Measurements from ENCODE around the gene SPATS2. TPM values are rescaled to one million over a fixed set of nuclear protein-coding genes. Genes with fewer than 3 reads are reported as not detected.

SPATS2 gene
- total RNA-seq, 1 experiment from 2014 or later: 74.2 TPM

DNA sequence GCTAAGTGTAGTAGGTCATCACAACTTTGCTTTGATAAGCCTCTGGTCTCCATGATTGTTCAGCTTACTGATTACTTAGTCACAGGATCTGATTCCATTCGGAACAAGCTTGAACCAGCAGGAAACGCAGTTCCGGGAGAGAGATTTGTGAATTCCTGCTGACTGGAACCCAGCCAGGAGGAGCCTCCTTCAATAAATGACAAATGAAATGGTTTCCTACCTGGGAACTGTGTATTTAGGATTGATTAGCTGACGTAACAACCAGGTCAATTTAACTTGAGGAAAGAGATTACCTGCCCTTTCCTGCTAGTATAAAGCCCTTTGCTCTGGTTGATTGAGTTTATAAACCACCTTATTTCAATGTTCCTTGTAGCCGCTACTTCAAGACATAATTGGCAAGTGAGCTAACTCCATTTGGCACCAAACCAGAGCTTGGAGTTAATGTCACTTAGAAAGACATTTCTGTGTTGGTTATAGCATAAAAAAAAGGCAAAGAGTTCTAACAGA, 136.5 kb downstream of the SPATS2 start (continued):
- TF ChIP-seq, protein P1, sequence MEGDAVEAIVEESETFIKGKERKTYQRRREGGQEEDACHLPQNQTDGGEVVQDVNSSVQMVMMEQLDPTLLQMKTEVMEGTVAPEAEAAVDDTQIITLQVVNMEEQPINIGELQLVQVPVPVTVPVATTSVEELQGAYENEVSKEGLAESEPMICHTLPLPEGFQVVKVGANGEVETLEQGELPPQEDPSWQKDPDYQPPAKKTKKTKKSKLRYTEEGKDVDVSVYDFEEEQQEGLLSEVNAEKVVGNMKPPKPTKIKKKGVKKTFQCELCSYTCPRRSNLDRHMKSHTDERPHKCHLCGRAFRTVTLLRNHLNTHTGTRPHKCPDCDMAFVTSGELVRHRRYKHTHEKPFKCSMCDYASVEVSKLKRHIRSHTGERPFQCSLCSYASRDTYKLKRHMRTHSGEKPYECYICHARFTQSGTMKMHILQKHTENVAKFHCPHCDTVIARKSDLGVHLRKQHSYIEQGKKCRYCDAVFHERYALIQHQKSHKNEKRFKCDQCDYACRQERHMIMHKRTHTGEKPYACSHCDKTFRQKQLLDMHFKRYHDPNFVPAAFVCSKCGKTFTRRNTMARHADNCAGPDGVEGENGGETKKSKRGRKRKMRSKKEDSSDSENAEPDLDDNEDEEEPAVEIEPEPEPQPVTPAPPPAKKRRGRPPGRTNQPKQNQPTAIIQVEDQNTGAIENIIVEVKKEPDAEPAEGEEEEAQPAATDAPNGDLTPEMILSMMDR (IDR thresholded peaks at IDR 0.05 in 2 of 3, conservative IDR thresholded peaks at IDR 0.05 in 1 of 3; ENCODE audit: borderline replicate concordance in 1 of 3, insufficient read depth in 1 of 3, low read depth in 2 of 3, low read length in 2 of 3): no peak

GRCh38 chr12:49505672-49506071, 138.4 kb downstream of the SPATS2 start:
- no peak for TF ChIP-seq YY1 (IDR thresholded peaks at IDR 0.05; ENCODE audit: extremely low read depth, insufficient replicate concordance, low read depth, low read length)
- no peak for TF ChIP-seq EZH2phosphoT487 (IDR thresholded peaks at IDR 0.05; ENCODE audit: borderline replicate concordance)
- TF ChIP-seq ZFX (IDR thresholded peaks at IDR 0.05): no peak
- TF ChIP-seq ELF1 (IDR thresholded peaks at IDR 0.05; ENCODE audit: borderline replicate concordance, low read depth): no peak
- no peak for TF ChIP-seq EZH2 (IDR thresholded peaks at IDR 0.05)
- no peak for TF ChIP-seq TCF7L2 (IDR thresholded peaks at IDR 0.05; ENCODE audit: borderline replicate concordance, extremely low read depth, insufficient read depth, insufficient read length)
- TF ChIP-seq, protein P2, sequence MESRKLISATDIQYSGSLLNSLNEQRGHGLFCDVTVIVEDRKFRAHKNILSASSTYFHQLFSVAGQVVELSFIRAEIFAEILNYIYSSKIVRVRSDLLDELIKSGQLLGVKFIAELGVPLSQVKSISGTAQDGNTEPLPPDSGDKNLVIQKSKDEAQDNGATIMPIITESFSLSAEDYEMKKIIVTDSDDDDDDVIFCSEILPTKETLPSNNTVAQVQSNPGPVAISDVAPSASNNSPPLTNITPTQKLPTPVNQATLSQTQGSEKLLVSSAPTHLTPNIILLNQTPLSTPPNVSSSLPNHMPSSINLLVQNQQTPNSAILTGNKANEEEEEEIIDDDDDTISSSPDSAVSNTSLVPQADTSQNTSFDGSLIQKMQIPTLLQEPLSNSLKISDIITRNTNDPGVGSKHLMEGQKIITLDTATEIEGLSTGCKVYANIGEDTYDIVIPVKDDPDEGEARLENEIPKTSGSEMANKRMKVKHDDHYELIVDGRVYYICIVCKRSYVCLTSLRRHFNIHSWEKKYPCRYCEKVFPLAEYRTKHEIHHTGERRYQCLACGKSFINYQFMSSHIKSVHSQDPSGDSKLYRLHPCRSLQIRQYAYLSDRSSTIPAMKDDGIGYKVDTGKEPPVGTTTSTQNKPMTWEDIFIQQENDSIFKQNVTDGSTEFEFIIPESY (IDR thresholded peaks at IDR 0.05; ENCODE audit: extremely low read depth, insufficient replicate concordance, low read length): no peak
- Histone ChIP-seq H3K4me3 (replicated peaks in 1 of 2; ENCODE audit: low read depth in 1 of 2, low read length in 2 of 2) (no peak overlapping the region), H3K36me3 (ENCODE audit: control insufficient read depth in 1 of 2, insufficient read depth in 2 of 2, low read length in 2 of 2) (peaks cover 0 to 17% of the 10 kb centered on the region in 2 experiments; a peak in 2 of 4 replicates), H3K27me3 (ENCODE audit: insufficient read depth, low read length) (no peaks in the 10 kb centered on the region), H3K9ac (ENCODE audit: low read length) (no peak overlapping the region), H3K9me3 (ENCODE audit: control insufficient read depth in 1 of 2, insufficient read depth in 1 of 2, low read depth in 1 of 2, low read length in 2 of 2) (no peaks in the 10 kb centered on the region), H3K4me1 (ENCODE audit: control insufficient read depth in 1 of 2, insufficient read depth in 2 of 2, low read length in 2 of 2) (peaks cover 91 to 98% of the 10 kb centered on the region in 2 experiments), H4K20me1 (ENCODE audit: insufficient read depth) (no peaks in the 10 kb centered on the region), H2AFZ (ENCODE audit: low read depth, low read length, poor library complexity, severe bottlenecking) (no peak overlapping the region), H3K27ac (ENCODE audit: low read depth, low read length) (peak overlapping the region; percentile 95), H3K79me2 (ENCODE audit: insufficient read depth, low read length) (0 out of 2 replicates have a peak, but pooled peaks cover 6% of the 10 kb centered on the region), H3K4me2 (ENCODE audit: low read length) (peak overlapping the region; percentile 44; the same call in 1 of the 2 replicates), H3K9me2 (ENCODE audit: insufficient read depth) (no peaks in the 10 kb centered on the region)
- RAD21 ChIA-PET (ENCODE audit: low non-redundant PET in 1 of 2, low total read pairs in 2 of 2, uncharacterized antibody in 2 of 2, unreplicated experiment in 2 of 2): no interaction called here
- ATAC-seq (no peak), DNase-seq (ENCODE audit: low read depth, low spot score) (no peak)
- CTCF ChIA-PET: interaction anchor here (0.6 to 3.2 kb wide), 2 partner anchors 9 to 146 kb away, joined by 3 to 31 read pairs; no protein-coding TSS in a partner anchor
- no TSS peak for BruUV-seq (replicated peaks)
- POLR2A ChIA-PET: interaction anchor here (0.9 to 2.5 kb wide), 2 partner anchors 138 to 139 kb away, joined by 3 to 16 read pairs; partner anchors contain the start of gene SPATS2
- intact Hi-C loops (cut with micrococcal nuclease): no loop called here
